HEK293 (cell line): ENCODE results near the gene ARNT2.

Experiments
- CTCF ChIA-PET: fragments of 350-600 bp; formaldehyde crosslinking; extraction: SDS; loops from one replicate; lab custom pipeline; 2021; ENCODE audit warnings: antibody characterized with exemption; lab: Yijun Ruan, JAX
- POLR2A ChIA-PET: fragments of 300-600 bp; formaldehyde crosslinking; extraction: SDS; loops from one replicate; lab custom pipeline; 2020; ENCODE audit warnings: antibody characterized with exemption, inconsistent platforms; lab: Yijun Ruan, JAX
- H3K27ac ChIP-seq: fragments of 200-500 bp; sonication (Bioruptor generic); 2 replicates; pipeline ENCODE4 v1.5.1; 2014; ENCODE audit warnings: low read depth, low read length, control low read depth, inconsistent platforms; ENCODE audit errors: extremely low read depth
- H3K36me3 ChIP-seq, 2 experiments: fragments of 200-500 bp in 1 of 2; sonication (Bioruptor generic) in 1 of 2; 1 replicate in 1 of 2; 2 replicates in 1 of 2; pipeline ENCODE4 v1.5.1; 2014 to 2017; ENCODE audit warnings: inconsistent platforms in 2 of 2, low read length in 2 of 2; ENCODE audit not compliant: control insufficient read depth in 2 of 2, insufficient read depth in 1 of 2
- H3K4me1 ChIP-seq: fragments of 200-500 bp; sonication (Bioruptor generic); 2 replicates; pipeline ENCODE4 v1.5.1; 2014; ENCODE audit warnings: mild to moderate bottlenecking, low read length, inconsistent platforms; ENCODE audit not compliant: control insufficient read depth, insufficient read depth
- H3K4me3 ChIP-seq: 2 replicates; pipeline ENCODE4 v1.5.1; 2011; ENCODE audit warnings: low read depth, mild to moderate bottlenecking, control low read depth, low read length, moderate library complexity
- H3K9me3 ChIP-seq: fragments of 200-500 bp; sonication (Bioruptor generic); 2 replicates; pipeline ENCODE4 v1.5.1; 2014; ENCODE audit warnings: low read depth, low read length, inconsistent platforms; ENCODE audit not compliant: control insufficient read depth, insufficient read depth
- ELK4 ChIP-seq: IDR thresholded peaks from 2 replicates; pipeline ENCODE4 v1.6.1; 2011; ENCODE audit warnings: mild to moderate bottlenecking, low read depth, low read length, borderline replicate concordance
- SP2 ChIP-seq: fragments of 450-650 bp; formaldehyde crosslinking; IDR thresholded peaks from 2 replicates; pipeline ENCODE4 v1.5.1; 2016; ENCODE audit warnings: missing biosample characterization, missing genetic modification characterization
- TCF7L2 ChIP-seq: IDR thresholded peaks from 2 replicates; pipeline ENCODE4 v1.6.1; 2011; ENCODE audit warnings: low read depth, mild to moderate bottlenecking, inconsistent platforms, low read length, moderate library complexity, borderline replicate concordance
- ZBTB20 ChIP-seq: fragments of 450-650 bp; formaldehyde crosslinking; IDR thresholded peaks from 2 replicates; pipeline ENCODE4 v1.5.1; 2016; ENCODE audit warnings: missing biosample characterization, missing genetic modification characterization
- ZNF146 ChIP-seq: fragments of 450-650 bp; formaldehyde crosslinking; IDR thresholded peaks from 2 replicates; pipeline ENCODE4 v1.5.1; 2016; ENCODE audit warnings: missing biosample characterization, missing genetic modification characterization
- ZNF174 ChIP-seq: fragments of 450-650 bp; formaldehyde crosslinking; IDR thresholded peaks from 2 replicates; pipeline ENCODE4 v1.5.0; 2017; ENCODE audit warnings: missing biosample characterization, mild to moderate bottlenecking, missing genetic modification characterization
- ZNF175 ChIP-seq: fragments of 450-650 bp; formaldehyde crosslinking; IDR thresholded peaks from 2 replicates; pipeline ENCODE4 v1.5.1; 2016; ENCODE audit warnings: missing biosample characterization, missing genetic modification characterization
- ZNF19 ChIP-seq: fragments of 450-650 bp; formaldehyde crosslinking; IDR thresholded peaks from 2 replicates; pipeline ENCODE4; 2016; ENCODE audit warnings: missing biosample characterization, missing genetic modification characterization, low read depth
- ZNF274 ChIP-seq, 2 experiments: fragments of 200-500 bp in 1 of 2; fragments of 450-650 bp in 1 of 2; sonication (Bioruptor generic) in 1 of 2; formaldehyde crosslinking in 1 of 2; IDR thresholded peaks; 2 replicates each; pipeline versions ENCODE4 v1.5.1 to v1.6.1; 2014 to 2016; ENCODE audit warnings: borderline replicate concordance in 1 of 2, inconsistent platforms in 1 of 2, low read length in 1 of 2, missing biosample characterization in 1 of 2, missing genetic modification characterization in 1 of 2
- ZNF510 ChIP-seq: fragments of 450-650 bp; formaldehyde crosslinking; IDR thresholded peaks from 2 replicates; pipeline ENCODE4 v1.5.1; 2018; ENCODE audit warnings: mild to moderate bottlenecking, missing genetic modification characterization, missing biosample characterization; ENCODE audit not compliant: insufficient replicate concordance
- ZNF544 ChIP-seq: fragments of 450-650 bp; formaldehyde crosslinking; IDR thresholded peaks from 2 replicates; pipeline ENCODE4 v1.5.0; 2017; ENCODE audit warnings: missing biosample characterization, missing genetic modification characterization
- ZNF548 ChIP-seq: fragments of 450-650 bp; formaldehyde crosslinking; IDR thresholded peaks from 2 replicates; pipeline ENCODE4 v1.5.1; 2016; ENCODE audit warnings: missing biosample characterization, missing genetic modification characterization
- ZNF658 ChIP-seq: fragments of 450-650 bp; formaldehyde crosslinking; IDR thresholded peaks from 2 replicates; pipeline ENCODE4; 2016; ENCODE audit warnings: missing biosample characterization, missing genetic modification characterization
- ZNF791 ChIP-seq: fragments of 450-650 bp; formaldehyde crosslinking; IDR thresholded peaks from 2 replicates; pipeline ENCODE4 v1.5.1; 2016; ENCODE audit warnings: missing biosample characterization, missing genetic modification characterization
- ZNF792 ChIP-seq: fragments of 450-650 bp; formaldehyde crosslinking; IDR thresholded peaks from 2 replicates; pipeline ENCODE4 v1.5.1; 2016; ENCODE audit warnings: missing biosample characterization, missing genetic modification characterization
- ZSCAN30 ChIP-seq: fragments of 450-650 bp; IDR thresholded peaks from 2 replicates; pipeline ENCODE4 v1.5.1; 2018; ENCODE audit warnings: missing biosample characterization, mild to moderate bottlenecking, missing genetic modification characterization, moderate library complexity
- TF ChIP-seq, protein P1 (sequence below): fragments of 450-650 bp; formaldehyde crosslinking; IDR thresholded peaks from 2 replicates; pipeline ENCODE4 v1.5.1; 2016; ENCODE audit warnings: missing biosample characterization, missing genetic modification characterization
- TF ChIP-seq, protein P2 (sequence below): fragments of 450-650 bp; formaldehyde crosslinking; IDR thresholded peaks from 2 replicates; pipeline ENCODE4 v1.5.0; 2017; ENCODE audit warnings: missing biosample characterization, missing genetic modification characterization, borderline replicate concordance
- TF ChIP-seq, protein P3 (sequence below): fragments of 450-650 bp; formaldehyde crosslinking; IDR thresholded peaks from 2 replicates; pipeline ENCODE4 v1.5.1; 2016; ENCODE audit warnings: missing biosample characterization, missing genetic modification characterization, low read depth
- TF ChIP-seq, protein P4 (sequence below): fragments of 450-650 bp; formaldehyde crosslinking; IDR thresholded peaks from 2 replicates; pipeline ENCODE4 v1.5.1; 2016; ENCODE audit warnings: missing biosample characterization, missing genetic modification characterization
- TF ChIP-seq, protein P5 (sequence below): fragments of 450-650 bp; formaldehyde crosslinking; IDR thresholded peaks from 2 replicates; pipeline ENCODE4 v1.5.1; 2016; ENCODE audit warnings: missing biosample characterization, missing genetic modification characterization

ARNT2 gene

DNA sequence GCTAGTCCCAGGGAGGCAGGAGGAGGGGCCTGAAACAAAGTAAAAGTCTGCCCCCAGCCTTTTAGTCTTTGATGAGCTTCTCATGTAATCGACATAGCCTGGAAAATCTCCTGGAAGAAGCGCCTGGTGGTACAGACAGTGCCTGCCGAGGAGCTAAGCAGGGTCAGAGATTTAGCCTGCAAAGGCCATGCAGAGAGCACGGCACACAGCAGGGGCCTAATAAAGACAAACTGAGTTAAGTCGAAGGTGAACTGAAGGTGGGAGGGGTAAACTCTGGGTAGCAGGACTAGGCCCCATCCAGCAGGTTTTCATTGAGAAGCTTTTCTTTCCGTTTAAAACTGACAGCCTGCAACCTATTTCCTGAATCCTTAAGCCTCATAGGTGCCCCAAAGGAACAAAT lies 175.4 kb downstream of the ARNT2 start (continued):
- no peak for TF ChIP-seq ZNF274 (IDR thresholded peaks at IDR 0.05; ENCODE audit: low read length)
- no peak for TF ChIP-seq ZNF274 (tag by site-specific recombination; IDR thresholded peaks at IDR 0.05; ENCODE audit: borderline replicate concordance)
- TF ChIP-seq, protein P1, sequence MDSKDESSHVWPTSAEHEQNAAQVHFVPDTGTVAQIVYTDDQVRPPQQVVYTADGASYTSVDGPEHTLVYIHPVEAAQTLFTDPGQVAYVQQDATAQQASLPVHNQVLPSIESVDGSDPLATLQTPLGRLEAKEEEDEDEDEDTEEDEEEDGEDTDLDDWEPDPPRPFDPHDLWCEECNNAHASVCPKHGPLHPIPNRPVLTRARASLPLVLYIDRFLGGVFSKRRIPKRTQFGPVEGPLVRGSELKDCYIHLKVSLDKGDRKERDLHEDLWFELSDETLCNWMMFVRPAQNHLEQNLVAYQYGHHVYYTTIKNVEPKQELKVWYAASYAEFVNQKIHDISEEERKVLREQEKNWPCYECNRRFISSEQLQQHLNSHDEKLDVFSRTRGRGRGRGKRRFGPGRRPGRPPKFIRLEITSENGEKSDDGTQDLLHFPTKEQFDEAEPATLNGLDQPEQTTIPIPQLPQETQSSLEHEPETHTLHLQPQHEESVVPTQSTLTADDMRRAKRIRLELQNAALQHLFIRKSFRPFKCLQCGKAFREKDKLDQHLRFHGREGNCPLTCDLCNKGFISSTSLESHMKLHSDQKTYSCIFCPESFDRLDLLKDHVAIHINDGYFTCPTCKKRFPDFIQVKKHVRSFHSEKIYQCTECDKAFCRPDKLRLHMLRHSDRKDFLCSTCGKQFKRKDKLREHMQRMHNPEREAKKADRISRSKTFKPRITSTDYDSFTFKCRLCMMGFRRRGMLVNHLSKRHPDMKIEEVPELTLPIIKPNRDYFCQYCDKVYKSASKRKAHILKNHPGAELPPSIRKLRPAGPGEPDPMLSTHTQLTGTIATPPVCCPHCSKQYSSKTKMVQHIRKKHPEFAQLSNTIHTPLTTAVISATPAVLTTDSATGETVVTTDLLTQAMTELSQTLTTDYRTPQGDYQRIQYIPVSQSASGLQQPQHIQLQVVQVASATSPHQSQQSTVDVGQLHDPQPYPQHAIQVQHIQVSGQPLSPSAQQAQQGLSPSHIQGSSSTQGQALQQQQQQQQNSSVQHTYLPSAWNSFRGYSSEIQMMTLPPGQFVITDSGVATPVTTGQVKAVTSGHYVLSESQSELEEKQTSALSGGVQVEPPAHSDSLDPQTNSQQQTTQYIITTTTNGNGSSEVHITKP (tag by site-specific recombination), result no peak
- TF ChIP-seq TCF7L2, result no peak
- no peak for TF ChIP-seq ZNF175 (tag by site-specific recombination)
- TF ChIP-seq ZNF146 (tag by site-specific recombination), result no peak
- TF ChIP-seq ZNF548 (tag by site-specific recombination), result no peak
- no peak for TF ChIP-seq ZNF792 (tag by site-specific recombination)
- TF ChIP-seq ZNF791 (tag by site-specific recombination), result no peak
- no peak for TF ChIP-seq ZNF510 (tag by site-specific recombination)
- TF ChIP-seq, protein P2, sequence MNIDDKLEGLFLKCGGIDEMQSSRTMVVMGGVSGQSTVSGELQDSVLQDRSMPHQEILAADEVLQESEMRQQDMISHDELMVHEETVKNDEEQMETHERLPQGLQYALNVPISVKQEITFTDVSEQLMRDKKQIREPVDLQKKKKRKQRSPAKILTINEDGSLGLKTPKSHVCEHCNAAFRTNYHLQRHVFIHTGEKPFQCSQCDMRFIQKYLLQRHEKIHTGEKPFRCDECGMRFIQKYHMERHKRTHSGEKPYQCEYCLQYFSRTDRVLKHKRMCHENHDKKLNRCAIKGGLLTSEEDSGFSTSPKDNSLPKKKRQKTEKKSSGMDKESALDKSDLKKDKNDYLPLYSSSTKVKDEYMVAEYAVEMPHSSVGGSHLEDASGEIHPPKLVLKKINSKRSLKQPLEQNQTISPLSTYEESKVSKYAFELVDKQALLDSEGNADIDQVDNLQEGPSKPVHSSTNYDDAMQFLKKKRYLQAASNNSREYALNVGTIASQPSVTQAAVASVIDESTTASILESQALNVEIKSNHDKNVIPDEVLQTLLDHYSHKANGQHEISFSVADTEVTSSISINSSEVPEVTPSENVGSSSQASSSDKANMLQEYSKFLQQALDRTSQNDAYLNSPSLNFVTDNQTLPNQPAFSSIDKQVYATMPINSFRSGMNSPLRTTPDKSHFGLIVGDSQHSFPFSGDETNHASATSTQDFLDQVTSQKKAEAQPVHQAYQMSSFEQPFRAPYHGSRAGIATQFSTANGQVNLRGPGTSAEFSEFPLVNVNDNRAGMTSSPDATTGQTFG (tag by site-specific recombination), result no peak
- TF ChIP-seq, protein P3, sequence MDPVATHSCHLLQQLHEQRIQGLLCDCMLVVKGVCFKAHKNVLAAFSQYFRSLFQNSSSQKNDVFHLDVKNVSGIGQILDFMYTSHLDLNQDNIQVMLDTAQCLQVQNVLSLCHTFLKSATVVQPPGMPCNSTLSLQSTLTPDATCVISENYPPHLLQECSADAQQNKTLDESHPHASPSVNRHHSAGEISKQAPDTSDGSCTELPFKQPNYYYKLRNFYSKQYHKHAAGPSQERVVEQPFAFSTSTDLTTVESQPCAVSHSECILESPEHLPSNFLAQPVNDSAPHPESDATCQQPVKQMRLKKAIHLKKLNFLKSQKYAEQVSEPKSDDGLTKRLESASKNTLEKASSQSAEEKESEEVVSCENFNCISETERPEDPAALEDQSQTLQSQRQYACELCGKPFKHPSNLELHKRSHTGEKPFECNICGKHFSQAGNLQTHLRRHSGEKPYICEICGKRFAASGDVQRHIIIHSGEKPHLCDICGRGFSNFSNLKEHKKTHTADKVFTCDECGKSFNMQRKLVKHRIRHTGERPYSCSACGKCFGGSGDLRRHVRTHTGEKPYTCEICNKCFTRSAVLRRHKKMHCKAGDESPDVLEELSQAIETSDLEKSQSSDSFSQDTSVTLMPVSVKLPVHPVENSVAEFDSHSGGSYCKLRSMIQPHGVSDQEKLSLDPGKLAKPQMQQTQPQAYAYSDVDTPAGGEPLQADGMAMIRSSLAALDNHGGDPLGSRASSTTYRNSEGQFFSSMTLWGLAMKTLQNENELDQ (tag by site-specific recombination), result no peak
- TF ChIP-seq ZNF658 (tag by site-specific recombination), result no peak
- TF ChIP-seq ZNF544 (tag by site-specific recombination), result no peak

- POLR2A ChIA-PET, result no interaction called here
- TF ChIP-seq ZNF174 (tag by site-specific recombination), result no peak
- no peak for TF ChIP-seq ELK4
- no peak for TF ChIP-seq ZNF19 (tag by site-specific recombination)
- TF ChIP-seq, protein P4, sequence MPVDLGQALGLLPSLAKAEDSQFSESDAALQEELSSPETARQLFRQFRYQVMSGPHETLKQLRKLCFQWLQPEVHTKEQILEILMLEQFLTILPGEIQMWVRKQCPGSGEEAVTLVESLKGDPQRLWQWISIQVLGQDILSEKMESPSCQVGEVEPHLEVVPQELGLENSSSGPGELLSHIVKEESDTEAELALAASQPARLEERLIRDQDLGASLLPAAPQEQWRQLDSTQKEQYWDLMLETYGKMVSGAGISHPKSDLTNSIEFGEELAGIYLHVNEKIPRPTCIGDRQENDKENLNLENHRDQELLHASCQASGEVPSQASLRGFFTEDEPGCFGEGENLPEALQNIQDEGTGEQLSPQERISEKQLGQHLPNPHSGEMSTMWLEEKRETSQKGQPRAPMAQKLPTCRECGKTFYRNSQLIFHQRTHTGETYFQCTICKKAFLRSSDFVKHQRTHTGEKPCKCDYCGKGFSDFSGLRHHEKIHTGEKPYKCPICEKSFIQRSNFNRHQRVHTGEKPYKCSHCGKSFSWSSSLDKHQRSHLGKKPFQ (tag by site-specific recombination), result no peak
- no peak for TF ChIP-seq ZSCAN30 (tag by site-specific recombination)
- TF ChIP-seq, protein P5, sequence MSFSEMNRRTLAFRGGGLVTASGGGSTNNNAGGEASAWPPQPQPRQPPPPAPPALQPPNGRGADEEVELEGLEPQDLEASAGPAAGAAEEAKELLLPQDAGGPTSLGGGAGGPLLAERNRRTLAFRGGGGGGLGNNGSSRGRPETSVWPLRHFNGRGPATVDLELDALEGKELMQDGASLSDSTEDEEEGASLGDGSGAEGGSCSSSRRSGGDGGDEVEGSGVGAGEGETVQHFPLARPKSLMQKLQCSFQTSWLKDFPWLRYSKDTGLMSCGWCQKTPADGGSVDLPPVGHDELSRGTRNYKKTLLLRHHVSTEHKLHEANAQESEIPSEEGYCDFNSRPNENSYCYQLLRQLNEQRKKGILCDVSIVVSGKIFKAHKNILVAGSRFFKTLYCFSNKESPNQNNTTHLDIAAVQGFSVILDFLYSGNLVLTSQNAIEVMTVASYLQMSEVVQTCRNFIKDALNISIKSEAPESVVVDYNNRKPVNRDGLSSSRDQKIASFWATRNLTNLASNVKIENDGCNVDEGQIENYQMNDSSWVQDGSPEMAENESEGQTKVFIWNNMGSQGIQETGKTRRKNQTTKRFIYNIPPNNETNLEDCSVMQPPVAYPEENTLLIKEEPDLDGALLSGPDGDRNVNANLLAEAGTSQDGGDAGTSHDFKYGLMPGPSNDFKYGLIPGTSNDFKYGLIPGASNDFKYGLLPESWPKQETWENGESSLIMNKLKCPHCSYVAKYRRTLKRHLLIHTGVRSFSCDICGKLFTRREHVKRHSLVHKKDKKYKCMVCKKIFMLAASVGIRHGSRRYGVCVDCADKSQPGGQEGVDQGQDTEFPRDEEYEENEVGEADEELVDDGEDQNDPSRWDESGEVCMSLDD (tag by site-specific recombination), result no peak
- TF ChIP-seq ZBTB20 (tag by site-specific recombination), result no peak
- no peak for TF ChIP-seq SP2 (tag by site-specific recombination)
Measured at GRCh38 chr15:80580106-80580505, 175.9 kb downstream of the ARNT2 start.

More at GRCh38 chr15:80580106-80580505, 175.9 kb downstream of the ARNT2 start:
- Histone ChIP-seq H3K9me3 (no peaks in the 10 kb centered on the region), H3K4me3 (no peak overlapping the region), H3K36me3 (peaks cover 0 to 3% of the 10 kb centered on the region in 2 experiments; a peak in 1 of 3 replicates), H3K4me1 (no peaks in the 10 kb centered on the region), H3K27ac (no peak overlapping the region)
- CTCF ChIA-PET, result interaction anchor here (0.6 to 2.4 kb wide), 5 partner anchors 12 to 686 kb away, joined by 3 to 17 read pairs (median 3); no protein-coding TSS in a partner anchor
